Measurements from ENCODE around the gene COL6A1. TPM values are rescaled to one million over a fixed set of nuclear protein-coding genes. Genes with fewer than 3 reads are reported as not detected.

The COL6A1 gene
- total and polyA plus RNA-seq, 2 of the 4 experiments (the other 2 are of a cell fraction) = 173 to 1,578 TPM

DNA sequence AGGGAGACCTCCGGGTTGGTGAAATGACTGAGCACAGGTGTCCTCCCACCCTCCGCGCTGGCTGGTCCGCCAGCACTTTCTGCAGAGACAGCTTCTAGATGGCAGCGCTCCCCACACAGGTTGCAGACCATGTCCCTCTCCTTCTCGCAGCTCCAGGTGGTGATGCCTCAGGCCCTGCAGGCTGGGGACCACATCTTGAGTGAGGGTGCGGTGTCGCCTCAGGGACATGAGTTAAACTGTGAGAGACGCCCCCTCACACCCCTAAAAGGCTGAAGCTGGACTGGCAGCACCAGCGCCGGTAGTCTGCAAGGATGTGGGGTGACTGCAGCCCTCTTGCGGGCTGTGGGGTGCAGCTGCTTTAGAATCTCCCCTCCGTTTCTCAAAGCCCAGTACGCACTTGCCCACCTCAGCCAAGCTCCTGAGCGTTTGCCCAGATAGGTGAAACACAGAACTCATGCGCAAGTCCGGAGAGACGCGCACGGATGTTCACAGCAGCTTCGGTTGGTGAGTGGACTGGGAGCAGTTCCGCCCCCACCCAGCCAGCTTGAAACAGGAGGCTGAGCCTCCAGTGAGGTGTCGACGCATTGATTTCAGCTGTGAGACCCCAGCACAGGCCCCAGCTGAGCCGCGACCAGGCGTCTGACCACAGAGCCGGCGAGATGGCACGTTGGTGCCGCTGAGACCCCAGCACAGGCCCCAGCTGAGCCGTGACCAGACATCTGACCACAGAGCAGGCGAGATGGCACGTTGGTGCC is 28.6 kb downstream of the COL6A1 start:
- no peak overlapping the region for H3K18ac ChIP-seq (ENCODE audit: low read depth, low read length)
- BruUV-seq (replicated peaks) = no TSS peak
- peaks cover 2% of the 10 kb centered on the region; the same call in 1 of the 2 replicates for H4K20me1 ChIP-seq (ENCODE audit: insufficient read depth, low read length)
- H3K9me3 ChIP-seq (ENCODE audit: control insufficient read depth, insufficient read depth, low read length) = peaks cover 6% of the 10 kb centered on the region; the same call in 1 of the 2 replicates
- in situ Hi-C loops (cut with MboI; ENCODE audit: low sequenced_read_pairs) (no loop called here), dilution Hi-C loops (cut with HindIII; ENCODE audit: low sequenced_read_pairs, unreplicated experiment) (no loop called here), intact Hi-C loops (cut with micrococcal nuclease) (no loop called here)
- no peak overlapping the region for H2AFZ ChIP-seq (replicated peaks; ENCODE audit: low read length, poor library complexity)
- no peak overlapping the region for H3K4me3 ChIP-seq (ENCODE audit: insufficient read depth, low read depth, low read length)
- H3K4ac ChIP-seq (ENCODE audit: low read depth, low read length) = no peak overlapping the region
- H3K27ac ChIP-seq (ENCODE audit: insufficient read depth, low read length) = no peak overlapping the region
- no peaks in the 10 kb centered on the region for H3K4me1 ChIP-seq (ENCODE audit: control insufficient read depth, insufficient read depth, low read length)
- no peak for TF ChIP-seq MAFK (IDR thresholded peaks at IDR 0.05; ENCODE audit: low read depth, low read length)
- no peak for TF ChIP-seq CHD1 (IDR thresholded peaks at IDR 0.05; ENCODE audit: low read depth, low read length)
- no peak for TF ChIP-seq NFE2L2 (IDR thresholded peaks at IDR 0.05; ENCODE audit: low read depth, low read length)
- TF ChIP-seq RAD21 (IDR thresholded peaks at IDR 0.05; ENCODE audit: low read length) = no peak
- TF ChIP-seq RCOR1 (IDR thresholded peaks at IDR 0.05; ENCODE audit: insufficient replicate concordance, low read length) = no peak
- TF ChIP-seq, protein P1, sequence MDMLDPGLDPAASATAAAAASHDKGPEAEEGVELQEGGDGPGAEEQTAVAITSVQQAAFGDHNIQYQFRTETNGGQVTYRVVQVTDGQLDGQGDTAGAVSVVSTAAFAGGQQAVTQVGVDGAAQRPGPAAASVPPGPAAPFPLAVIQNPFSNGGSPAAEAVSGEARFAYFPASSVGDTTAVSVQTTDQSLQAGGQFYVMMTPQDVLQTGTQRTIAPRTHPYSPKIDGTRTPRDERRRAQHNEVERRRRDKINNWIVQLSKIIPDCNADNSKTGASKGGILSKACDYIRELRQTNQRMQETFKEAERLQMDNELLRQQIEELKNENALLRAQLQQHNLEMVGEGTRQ (IDR thresholded peaks at IDR 0.05; ENCODE audit: low read depth, low read length) = no peak
- TF ChIP-seq FOS (IDR thresholded peaks at IDR 0.05; ENCODE audit: low read depth, low read length) = no peak
- no peak for TF ChIP-seq SMC3 (IDR thresholded peaks at IDR 0.05; ENCODE audit: low read depth, low read length)
- no peak for TF ChIP-seq BHLHE40 (IDR thresholded peaks at IDR 0.05; ENCODE audit: low read depth, low read length)
- no peak for TF ChIP-seq CEBPB (IDR thresholded peaks at IDR 0.05; ENCODE audit: low read depth, low read length)
- TF ChIP-seq MAZ (IDR thresholded peaks at IDR 0.05; ENCODE audit: borderline replicate concordance, low read depth, low read length) = no peak
- no peak for TF ChIP-seq POLR2A (IDR thresholded peaks at IDR 0.05; ENCODE audit: low read depth, low read length)
- TF ChIP-seq, protein P2, sequence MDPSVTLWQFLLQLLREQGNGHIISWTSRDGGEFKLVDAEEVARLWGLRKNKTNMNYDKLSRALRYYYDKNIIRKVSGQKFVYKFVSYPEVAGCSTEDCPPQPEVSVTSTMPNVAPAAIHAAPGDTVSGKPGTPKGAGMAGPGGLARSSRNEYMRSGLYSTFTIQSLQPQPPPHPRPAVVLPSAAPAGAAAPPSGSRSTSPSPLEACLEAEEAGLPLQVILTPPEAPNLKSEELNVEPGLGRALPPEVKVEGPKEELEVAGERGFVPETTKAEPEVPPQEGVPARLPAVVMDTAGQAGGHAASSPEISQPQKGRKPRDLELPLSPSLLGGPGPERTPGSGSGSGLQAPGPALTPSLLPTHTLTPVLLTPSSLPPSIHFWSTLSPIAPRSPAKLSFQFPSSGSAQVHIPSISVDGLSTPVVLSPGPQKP (IDR thresholded peaks at IDR 0.05; ENCODE audit: borderline replicate concordance, low read depth, low read length) = no peak
- CTCF ChIA-PET = no interaction called here
- no peak overlapping the region for H2BK20ac ChIP-seq (ENCODE audit: low read depth, low read length)
- ATAC-seq (ENCODE audit: low read depth) = no peak
- H3K14ac ChIP-seq (replicated peaks; ENCODE audit: low read depth, low read length) = no peak overlapping the region
- H4K8ac ChIP-seq (ENCODE audit: low read depth in 2 of 2, low read length in 2 of 2) = no peak overlapping the region
- POLR2A ChIA-PET (ENCODE audit: unreplicated experiment) = no interaction called here
- no peaks in the 10 kb centered on the region; the same call in 1 of the 2 replicates for H3K27me3 ChIP-seq (ENCODE audit: control insufficient read depth, insufficient read depth, low read length)
- H2BK120ac ChIP-seq (ENCODE audit: low read depth, low read length) = no peak overlapping the region
- H4K91ac ChIP-seq (ENCODE audit: insufficient read depth, low read depth, low read length) = no peak overlapping the region
- H4K5ac ChIP-seq (ENCODE audit: low read depth, low read length) = no peak overlapping the region; the same call in 1 of the 2 replicates
- no peak overlapping the region for H2AK5ac ChIP-seq (ENCODE audit: low read depth, low read length)
- H3K9me1 ChIP-seq (ENCODE audit: insufficient read depth, low read length) = no peaks in the 10 kb centered on the region
- H2BK5ac ChIP-seq (ENCODE audit: low read depth, low read length, poor library complexity, severe bottlenecking) = no peak overlapping the region
- H3K56ac ChIP-seq (ENCODE audit: extremely low read depth, insufficient read depth, low read length) = no peak overlapping the region
- no peak overlapping the region for H3K4me2 ChIP-seq (ENCODE audit: low read depth, low read length)
- H3K79me1 ChIP-seq (ENCODE audit: low read depth in 1 of 2, low read length in 2 of 2) = no peaks in the 10 kb centered on the region
- H2BK15ac ChIP-seq (ENCODE audit: low read depth, low read length) = no peak overlapping the region
- DNase-seq = no peak
- H3K36me3 ChIP-seq (ENCODE audit: control insufficient read depth, insufficient read depth, low read length) = peaks cover 2% of the 10 kb centered on the region; the same call in 1 of the 2 replicates
- no peak overlapping the region for H3K9ac ChIP-seq (ENCODE audit: low read depth, low read length)
- 75% methylated on average over 5 of the region's 34 CpGs; no CpG with 5 or more reads in 1 of the 2 experiments for WGBS, 2 experiments (ENCODE audit: extremely low coverage in 2 of 2, insufficient read length in 1 of 2)
- H2AK9ac ChIP-seq (replicated peaks; ENCODE audit: low read depth, low read length, poor library complexity) = no peak overlapping the region
- H3K23ac ChIP-seq (ENCODE audit: low read depth, low read length) = no peak overlapping the region

Data from IMR-90 (cell line).